Spleen (tissue), 7 donors: ENCODE results near the gene GPR142.

Experiments
- POLR2A ChIP-seq, 3 donors: fragments of 450-650 bp; IDR thresholded peaks; one replicate each; pipeline ENCODE4 v1.5.1; 2017; ENCODE audit warnings: antibody characterized with exemption in 3 of 3, mild to moderate bottlenecking in 1 of 3
- POLR2AphosphoS5 ChIP-seq, 3 donors: sonication (generic); formaldehyde crosslinking; IDR thresholded peaks; one replicate each; pipeline ENCODE4 v1.5.1; 2017; ENCODE audit warnings: antibody characterized with exemption in 3 of 3
- TF ChIP-seq, protein P1 (sequence below), 11 experiments: fragments of 200-600 bp in 7 of 11; fragments of 450-650 bp in 4 of 11; sonication (generic) in 4 of 11; IDR thresholded peaks in 8 of 11; conservative IDR thresholded peaks in 3 of 11; 1 replicate in 7 of 11; 2 replicates in 4 of 11; pipeline versions ENCODE4 v1.4.0 to v1.8.0; 2016 to 2021; ENCODE audit warnings: antibody characterized with exemption in 11 of 11, inconsistent platforms in 4 of 11, mild to moderate bottlenecking in 1 of 11
- donor health status: DM: no; HTN: no; CAD: no; lungs with moderate emphysema.
- donor health status: DM: no; HTN: no; CAD: no.
- donor health status: DM: no; HTN: no; CAD: no.

GRCh38 chr17:74350486-74350885, 16.8 kb upstream of the GPR142 start:
- TF ChIP-seq, protein P1, sequence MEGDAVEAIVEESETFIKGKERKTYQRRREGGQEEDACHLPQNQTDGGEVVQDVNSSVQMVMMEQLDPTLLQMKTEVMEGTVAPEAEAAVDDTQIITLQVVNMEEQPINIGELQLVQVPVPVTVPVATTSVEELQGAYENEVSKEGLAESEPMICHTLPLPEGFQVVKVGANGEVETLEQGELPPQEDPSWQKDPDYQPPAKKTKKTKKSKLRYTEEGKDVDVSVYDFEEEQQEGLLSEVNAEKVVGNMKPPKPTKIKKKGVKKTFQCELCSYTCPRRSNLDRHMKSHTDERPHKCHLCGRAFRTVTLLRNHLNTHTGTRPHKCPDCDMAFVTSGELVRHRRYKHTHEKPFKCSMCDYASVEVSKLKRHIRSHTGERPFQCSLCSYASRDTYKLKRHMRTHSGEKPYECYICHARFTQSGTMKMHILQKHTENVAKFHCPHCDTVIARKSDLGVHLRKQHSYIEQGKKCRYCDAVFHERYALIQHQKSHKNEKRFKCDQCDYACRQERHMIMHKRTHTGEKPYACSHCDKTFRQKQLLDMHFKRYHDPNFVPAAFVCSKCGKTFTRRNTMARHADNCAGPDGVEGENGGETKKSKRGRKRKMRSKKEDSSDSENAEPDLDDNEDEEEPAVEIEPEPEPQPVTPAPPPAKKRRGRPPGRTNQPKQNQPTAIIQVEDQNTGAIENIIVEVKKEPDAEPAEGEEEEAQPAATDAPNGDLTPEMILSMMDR (IDR thresholded peaks at IDR 0.05 in 8 of 11, conservative IDR thresholded peaks at IDR 0.05 in 3 of 11) = no peak
- TF ChIP-seq POLR2AphosphoS5 (IDR thresholded peaks at IDR 0.05) = no peak
- TF ChIP-seq POLR2A (IDR thresholded peaks at IDR 0.05) = no peak
